Type B pancreatic cell (in vitro differentiated cells): ENCODE data around the gene TRRAP. TPM values are rescaled to one million over a fixed set of nuclear protein-coding genes. Genes with fewer than 3 reads are reported as not detected.

Experiments used
- DNase-seq: peaks from one replicate; pipeline ENCODE4 v3.0.0; 2021; ENCODE audit warnings: mixed read lengths; ENCODE audit not compliant: unreplicated experiment; ENCODE audit errors: extremely low spot score
- H3K27ac Mint-ChIP-seq: 2 replicates; pipeline ENCODE4 v1.8.0; 2021; ENCODE audit warnings: mild to moderate bottlenecking, mixed read lengths
- H3K27me3 Mint-ChIP-seq: 2 replicates; pipeline ENCODE4 v1.8.0; 2021; ENCODE audit warnings: mixed read lengths
- H3K36me3 Mint-ChIP-seq: 2 replicates; pipeline ENCODE4 v1.8.0; 2021; ENCODE audit warnings: mixed read lengths
- H3K4me1 Mint-ChIP-seq: one replicate; pipeline ENCODE4 v1.8.0; 2021; ENCODE audit warnings: mixed read lengths; ENCODE audit not compliant: unreplicated experiment
- H3K4me3 Mint-ChIP-seq: 2 replicates; pipeline ENCODE4 v1.8.0; 2021; ENCODE audit warnings: mild to moderate bottlenecking, mixed read lengths
- H3K9me3 Mint-ChIP-seq: 2 replicates; pipeline ENCODE4 v1.8.0; 2021; ENCODE audit warnings: mixed read lengths
- total RNA-seq: library from RNA; stranded (reverse); gene quantifications from 2 replicates; pipeline ENCODE4 v1.2.1, GENCODE V29; 2021; ENCODE audit warnings: low replicate concordance
- TF ChIP-seq, protein P1 (sequence below): fragments of 200-600 bp; sonication (generic); conservative IDR thresholded peaks from 2 replicates; pipeline ENCODE4 v1.5.0; 2021; ENCODE audit warnings: antibody characterized with exemption, mild to moderate bottlenecking

Gene TRRAP
- total RNA-seq, 1 donor from 2014 or later = 65.7 TPM

GRCh38 chr7:98848918-98849317, 29.4 kb upstream of the TRRAP start:
- H3K27me3 Mint-ChIP-seq = peaks cover 3% of the 10 kb centered on the region
- no peak overlapping the region for H3K27ac Mint-ChIP-seq
- no peaks in the 10 kb centered on the region for H3K9me3 Mint-ChIP-seq
- peaks cover 4% of the 10 kb centered on the region for H3K4me1 Mint-ChIP-seq
- H3K4me3 Mint-ChIP-seq = no peak overlapping the region
- H3K36me3 Mint-ChIP-seq = peaks cover 4% of the 10 kb centered on the region
- no peak for DNase-seq
- TF ChIP-seq, protein P1, sequence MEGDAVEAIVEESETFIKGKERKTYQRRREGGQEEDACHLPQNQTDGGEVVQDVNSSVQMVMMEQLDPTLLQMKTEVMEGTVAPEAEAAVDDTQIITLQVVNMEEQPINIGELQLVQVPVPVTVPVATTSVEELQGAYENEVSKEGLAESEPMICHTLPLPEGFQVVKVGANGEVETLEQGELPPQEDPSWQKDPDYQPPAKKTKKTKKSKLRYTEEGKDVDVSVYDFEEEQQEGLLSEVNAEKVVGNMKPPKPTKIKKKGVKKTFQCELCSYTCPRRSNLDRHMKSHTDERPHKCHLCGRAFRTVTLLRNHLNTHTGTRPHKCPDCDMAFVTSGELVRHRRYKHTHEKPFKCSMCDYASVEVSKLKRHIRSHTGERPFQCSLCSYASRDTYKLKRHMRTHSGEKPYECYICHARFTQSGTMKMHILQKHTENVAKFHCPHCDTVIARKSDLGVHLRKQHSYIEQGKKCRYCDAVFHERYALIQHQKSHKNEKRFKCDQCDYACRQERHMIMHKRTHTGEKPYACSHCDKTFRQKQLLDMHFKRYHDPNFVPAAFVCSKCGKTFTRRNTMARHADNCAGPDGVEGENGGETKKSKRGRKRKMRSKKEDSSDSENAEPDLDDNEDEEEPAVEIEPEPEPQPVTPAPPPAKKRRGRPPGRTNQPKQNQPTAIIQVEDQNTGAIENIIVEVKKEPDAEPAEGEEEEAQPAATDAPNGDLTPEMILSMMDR = no peak

GRCh38 chr7:98852826-98853225, 25.5 kb upstream of the TRRAP start:
- Mint-ChIP-seq H3K4me1 (peaks cover 7% of the 10 kb centered on the region), H3K27me3 (peaks cover 7% of the 10 kb centered on the region), H3K27ac (no peak overlapping the region), H3K36me3 (peaks cover 4% of the 10 kb centered on the region), H3K4me3 (no peak overlapping the region), H3K9me3 (no peaks in the 10 kb centered on the region)
- no peak for DNase-seq
- TF ChIP-seq, protein P1 = no peak

DNA sequence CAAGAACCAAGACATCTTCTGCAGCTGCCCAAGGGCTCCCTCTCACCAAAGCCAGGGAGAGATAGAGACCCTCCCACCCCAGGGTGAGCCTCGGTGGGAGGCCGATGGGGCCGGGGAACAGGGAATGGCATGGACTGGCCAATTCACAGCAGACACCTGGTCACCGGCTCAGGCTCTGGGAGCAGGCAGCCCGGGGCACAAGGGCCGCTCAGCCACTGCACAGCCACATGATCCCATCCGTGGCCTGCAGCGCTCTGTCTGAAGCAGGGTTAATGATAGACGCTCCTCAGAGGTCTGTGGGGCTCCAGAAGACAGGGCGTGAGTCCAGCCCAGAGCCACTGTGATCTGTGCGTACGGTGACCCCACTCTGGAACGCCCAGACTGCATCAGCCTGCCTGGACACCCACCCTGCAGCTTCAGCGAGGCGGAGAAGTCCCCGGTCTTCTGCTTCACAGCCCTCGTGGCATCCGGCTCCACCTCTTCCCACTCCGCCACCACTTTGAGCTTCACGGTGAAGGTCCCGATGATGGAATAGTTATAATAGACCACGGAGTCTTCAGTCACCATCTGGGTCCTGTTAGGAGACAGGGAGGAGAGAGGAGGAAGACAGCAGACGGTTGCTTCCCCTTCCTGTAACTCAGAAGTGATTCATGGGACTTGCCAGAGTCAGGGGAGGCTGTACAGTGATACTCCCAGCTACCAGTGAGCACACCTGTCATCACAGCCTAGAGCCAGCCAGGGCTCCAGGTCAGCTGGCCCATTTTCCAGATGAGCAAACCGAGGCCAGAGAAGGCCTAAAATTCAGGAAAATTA, 22.5 kb upstream of the TRRAP start:
- DNase-seq = no peak
- no peak overlapping the region for H3K27ac Mint-ChIP-seq
- no peaks in the 10 kb centered on the region for H3K9me3 Mint-ChIP-seq
- peaks cover 15% of the 10 kb centered on the region for H3K27me3 Mint-ChIP-seq
- peaks cover 7% of the 10 kb centered on the region for H3K4me1 Mint-ChIP-seq
- H3K4me3 Mint-ChIP-seq = no peak overlapping the region
- peaks cover 2% of the 10 kb centered on the region for H3K36me3 Mint-ChIP-seq
- TF ChIP-seq, protein P1 = no peak

DNA sequence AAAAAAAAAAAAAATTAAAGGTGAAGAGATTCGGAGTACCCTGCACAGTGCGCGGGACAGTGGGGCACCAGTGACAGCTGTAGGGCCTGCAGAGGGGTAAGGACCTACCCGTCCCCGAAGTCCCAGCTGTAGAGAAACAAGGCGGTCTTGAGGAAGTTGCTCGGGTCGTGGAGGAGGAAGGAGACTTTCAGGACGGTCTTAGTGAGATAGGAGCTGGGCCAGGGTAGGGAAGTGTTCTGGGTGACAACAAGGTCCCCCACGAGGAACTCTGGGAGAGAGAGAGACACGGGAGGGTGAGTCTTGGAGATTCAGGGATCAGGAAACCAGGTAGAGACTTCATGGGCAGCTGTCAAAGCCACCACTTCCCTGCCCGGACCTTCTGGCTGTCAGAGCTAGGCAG, 18.3 kb upstream of the TRRAP start:
- Mint-ChIP-seq H3K4me1 (no peaks in the 10 kb centered on the region), H3K27ac (no peak overlapping the region), H3K36me3 (no peaks in the 10 kb centered on the region), H3K4me3 (no peak overlapping the region), H3K9me3 (no peaks in the 10 kb centered on the region), H3K27me3 (peaks cover 23% of the 10 kb centered on the region)
- DNase-seq = no peak
- TF ChIP-seq, protein P1 = no peak

- Mint-ChIP-seq H3K4me1 (no peaks in the 10 kb centered on the region), H3K4me3 (no peak overlapping the region), H3K27ac (no peak overlapping the region), H3K36me3 (no peaks in the 10 kb centered on the region), H3K27me3 (peaks cover 26% of the 10 kb centered on the region), H3K9me3 (no peaks in the 10 kb centered on the region)
- TF ChIP-seq, protein P1 = no peak
- no peak for DNase-seq
These were observed 16.1 kb upstream of the TRRAP start for GRCh38 chr7:98862203-98862602.
